ENCODE data around the gene SHB.

DNA sequence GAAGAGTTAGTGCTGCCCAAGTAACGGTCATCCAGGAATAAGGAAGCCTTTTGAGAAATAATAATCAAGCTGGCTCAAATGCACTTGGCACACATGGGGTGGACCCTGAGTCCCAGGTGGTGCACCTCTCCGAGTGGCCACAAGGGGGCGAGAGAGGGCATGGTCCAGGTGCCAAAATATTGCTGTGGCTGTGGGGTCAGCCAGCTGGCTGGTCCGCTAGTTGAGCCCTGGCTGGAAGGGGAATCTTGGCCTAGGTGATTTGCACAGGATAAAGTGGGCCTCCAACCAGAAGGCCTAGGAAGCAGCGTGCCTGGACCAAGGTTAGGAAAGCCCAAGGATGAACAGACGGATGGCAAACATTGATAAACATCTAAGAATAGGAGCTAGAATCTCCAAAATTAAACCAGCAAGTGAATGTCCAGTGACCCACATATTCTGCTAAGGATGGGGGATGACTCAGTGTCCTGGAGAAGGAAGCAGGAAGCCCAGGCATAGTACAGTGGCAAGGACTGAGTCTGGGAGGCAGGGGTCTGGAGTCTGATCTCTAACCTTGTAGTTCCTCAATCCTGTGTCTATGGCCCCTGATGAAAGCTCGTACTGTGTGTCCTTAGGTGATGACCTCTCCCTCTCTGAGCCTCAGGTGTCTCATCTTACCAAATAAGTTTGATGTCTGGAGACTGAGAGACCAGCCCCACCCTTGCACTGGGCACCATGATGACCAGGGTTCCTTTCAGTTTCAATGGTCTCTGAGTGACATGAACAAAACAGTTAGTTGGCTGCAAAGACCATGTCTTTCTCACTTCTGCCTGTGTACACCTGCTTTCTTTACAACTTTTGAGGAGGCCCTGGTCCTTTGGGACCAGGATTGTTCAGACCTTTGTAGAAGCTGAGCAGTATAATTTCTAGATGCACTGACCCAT lies 19.2 kb upstream of the SHB start:
- TF ChIP-seq, protein P1, sequence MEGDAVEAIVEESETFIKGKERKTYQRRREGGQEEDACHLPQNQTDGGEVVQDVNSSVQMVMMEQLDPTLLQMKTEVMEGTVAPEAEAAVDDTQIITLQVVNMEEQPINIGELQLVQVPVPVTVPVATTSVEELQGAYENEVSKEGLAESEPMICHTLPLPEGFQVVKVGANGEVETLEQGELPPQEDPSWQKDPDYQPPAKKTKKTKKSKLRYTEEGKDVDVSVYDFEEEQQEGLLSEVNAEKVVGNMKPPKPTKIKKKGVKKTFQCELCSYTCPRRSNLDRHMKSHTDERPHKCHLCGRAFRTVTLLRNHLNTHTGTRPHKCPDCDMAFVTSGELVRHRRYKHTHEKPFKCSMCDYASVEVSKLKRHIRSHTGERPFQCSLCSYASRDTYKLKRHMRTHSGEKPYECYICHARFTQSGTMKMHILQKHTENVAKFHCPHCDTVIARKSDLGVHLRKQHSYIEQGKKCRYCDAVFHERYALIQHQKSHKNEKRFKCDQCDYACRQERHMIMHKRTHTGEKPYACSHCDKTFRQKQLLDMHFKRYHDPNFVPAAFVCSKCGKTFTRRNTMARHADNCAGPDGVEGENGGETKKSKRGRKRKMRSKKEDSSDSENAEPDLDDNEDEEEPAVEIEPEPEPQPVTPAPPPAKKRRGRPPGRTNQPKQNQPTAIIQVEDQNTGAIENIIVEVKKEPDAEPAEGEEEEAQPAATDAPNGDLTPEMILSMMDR (IDR thresholded peaks at IDR 0.05; ENCODE audit: low read length): peak; percentile 96
- TF ChIP-seq EZH2 (IDR thresholded peaks at IDR 0.05; ENCODE audit: borderline replicate concordance, low read length): no peak

Measured in OCI-LY1 (cell line).